GM23338 (cell line): ENCODE measurements around the gene SUSD3. TPM values are rescaled to one million over a fixed set of nuclear protein-coding genes. Genes with fewer than 3 reads are reported as not detected.

Source experiments
- ATAC-seq: fragments of 200-7000 bp; cut with Tn5 transposase; 3 replicates; pipeline ENCODE4 v1.9.1; 2020
- DNase-seq: peaks from one replicate; pipeline ENCODE4 v3.0.0-alpha.2; 2015; ENCODE audit warnings: low spot score
- H2AFZ ChIP-seq: fragments of 200-600 bp; sonication (generic); 2 replicates; pipeline ENCODE4 v1.8.0; 2016; ENCODE audit warnings: antibody characterized with exemption, mild to moderate bottlenecking, moderate library complexity
- H3F3A ChIP-seq: fragments of 200-600 bp; sonication (generic); replicated peaks from 2 replicates; pipeline ENCODE4 v1.8.0; 2017; ENCODE audit warnings: antibody characterized with exemption, mixed run types, low read depth
- H3K27ac ChIP-seq: fragments of 200-600 bp; sonication (generic); 2 replicates; pipeline ENCODE4 v1.6.1; 2016; ENCODE audit warnings: low read depth
- H3K27me3 ChIP-seq: fragments of 200-600 bp; sonication (generic); 2 replicates; pipeline ENCODE4 v1.8.0; 2016; ENCODE audit warnings: mild to moderate bottlenecking, mixed run types, moderate library complexity; ENCODE audit not compliant: insufficient read depth
- H3K36me3 ChIP-seq: fragments of 200-600 bp; sonication (generic); 2 replicates; pipeline ENCODE4 v1.8.0; 2016; ENCODE audit warnings: mild to moderate bottlenecking; ENCODE audit not compliant: insufficient read depth
- H3K4me1 ChIP-seq: fragments of 200-600 bp; sonication (generic); 2 replicates; pipeline ENCODE4 v1.8.0; 2016; ENCODE audit warnings: mild to moderate bottlenecking, moderate library complexity; ENCODE audit not compliant: insufficient read depth
- H3K4me2 ChIP-seq: fragments of 200-600 bp; sonication (generic); 2 replicates; pipeline ENCODE4 v1.7.1; 2017; ENCODE audit warnings: mixed run types
- H3K4me3 ChIP-seq: fragments of 200-600 bp; sonication (generic); 2 replicates; pipeline ENCODE4 v1.6.1; 2016; ENCODE audit warnings: mixed run types
- H3K79me2 ChIP-seq: fragments of 200-600 bp; sonication (generic); replicated peaks from 2 replicates; pipeline ENCODE4 v1.8.0; 2017; ENCODE audit warnings: mild to moderate bottlenecking; ENCODE audit not compliant: insufficient read depth
- H3K9me2 ChIP-seq: fragments of 200-600 bp; sonication (generic); 2 replicates; pipeline ENCODE4 v1.8.0; 2017; ENCODE audit not compliant: insufficient read depth
- H4K20me1 ChIP-seq: fragments of 200-600 bp; sonication (generic); replicated peaks from 2 replicates; pipeline ENCODE4 v1.8.0; 2017; ENCODE audit warnings: mild to moderate bottlenecking; ENCODE audit not compliant: insufficient read depth
- H3K27ac Mint-ChIP-seq: 2 replicates; pipeline ENCODE4 v1.8.0; 2020; ENCODE audit warnings: inconsistent platforms, mild to moderate bottlenecking, moderate library complexity, mixed read lengths
- H3K27me3 Mint-ChIP-seq: 3 replicates; pipeline ENCODE4 v1.8.0; 2022; ENCODE audit warnings: low read depth, mild to moderate bottlenecking, moderate library complexity, mixed read lengths, inconsistent platforms; ENCODE audit not compliant: insufficient read depth, poor library complexity
- H3K36me3 Mint-ChIP-seq: 3 replicates; pipeline ENCODE4 v1.8.0; 2021; ENCODE audit warnings: low read depth, mild to moderate bottlenecking, inconsistent platforms, moderate library complexity, mixed read lengths
- H3K4me1 Mint-ChIP-seq: 3 replicates; pipeline ENCODE4 v1.8.0; 2020; ENCODE audit warnings: mild to moderate bottlenecking, inconsistent platforms, mixed read lengths
- H3K4me3 Mint-ChIP-seq: 3 replicates; pipeline ENCODE4 v1.8.0; 2021; ENCODE audit warnings: moderate library complexity, mild to moderate bottlenecking, inconsistent platforms, mixed read lengths
- H3K9me3 Mint-ChIP-seq: 3 replicates; pipeline ENCODE4 v1.8.0; 2020; ENCODE audit warnings: moderate library complexity, mild to moderate bottlenecking, inconsistent platforms, mixed read lengths
- CREB1 ChIP-seq: fragments of 250-450 bp; sonication (Bioruptor Pico); IDR thresholded peaks from 2 replicates; pipeline ENCODE4 v1.5.0; 2020; ENCODE audit warnings: low read depth, mild to moderate bottlenecking, moderate library complexity
- CTCF ChIP-seq, 2 experiments: fragments of 200-600 bp in 1 of 2; sonication (generic) in 1 of 2; conservative IDR thresholded peaks; 2 replicates each; pipeline versions ENCODE4 v1.5.1 to v1.6.1; 2016 to 2017; ENCODE audit warnings: antibody characterized with exemption in 2 of 2, low read depth in 2 of 2, mild to moderate bottlenecking in 2 of 2, moderate library complexity in 1 of 2
- EZH2 ChIP-seq: fragments of 200-600 bp; sonication (generic); IDR thresholded peaks from one replicate; pipeline ENCODE4 v1.8.0; 2017; ENCODE audit warnings: antibody characterized with exemption, mild to moderate bottlenecking, low read depth; ENCODE audit not compliant: unreplicated experiment
- EZH2phosphoT487 ChIP-seq: fragments of 200-600 bp; sonication (generic); IDR thresholded peaks from one replicate; pipeline ENCODE4 v1.8.1; 2018; ENCODE audit warnings: antibody characterized with exemption; ENCODE audit not compliant: unreplicated experiment
- JUNB ChIP-seq: IDR thresholded peaks from one replicate; pipeline ENCODE4 v1.6.1; 2016; ENCODE audit warnings: antibody characterized with exemption; ENCODE audit not compliant: unreplicated experiment
- POLR2AphosphoS5 ChIP-seq: IDR thresholded peaks from 2 replicates; pipeline ENCODE4 v1.6.1; 2016; ENCODE audit warnings: antibody characterized with exemption, low read depth
- STAT1 ChIP-seq: IDR thresholded peaks from one replicate; pipeline ENCODE4 v1.6.1; 2016; ENCODE audit warnings: antibody characterized with exemption; ENCODE audit not compliant: unreplicated experiment
- ZNF462 ChIP-seq: fragments of 250-450 bp; sonication (Bioruptor Pico); IDR thresholded peaks from 2 replicates; pipeline ENCODE4 v1.5.0; 2020; ENCODE audit warnings: mild to moderate bottlenecking, moderate library complexity
- polyA plus RNA-seq: library from polyadenylated mRNA; unstranded; fragments of >200 nt; fragmentation: Nextera tagmentation; extraction: Ambion mirVana; gene quantifications from 2 replicates; pipeline ENCODE4 v1.2.1, GENCODE V29; 2016
- total RNA-seq: library from RNA; depleted of rRNA; stranded (reverse); fragments of >200 nt; shearing (Covaris generic); gene quantifications from 2 replicates; pipeline ENCODE4 v1.2.3, GENCODE V29; 2014

SUSD3 gene
- total and polyA plus RNA-seq, 2 experiments from 2014 or later = 6.9 to 20.1 TPM

GRCh38 chr9:93092251-93092991 lies 33.9 kb downstream of the SUSD3 start:
- 0 out of 2 replicates have a peak, but pooled peaks cover 8% of the 10 kb centered on the region for H3F3A ChIP-seq
- no peaks in the 10 kb centered on the region; the same call in 1 of the 2 replicates for H3K36me3 ChIP-seq
- H3K27me3 Mint-ChIP-seq = peaks cover 7% of the 10 kb centered on the region
- H3K4me2 ChIP-seq = no peak overlapping the region
- no peak for TF ChIP-seq EZH2phosphoT487
- no peak for TF ChIP-seq CTCF (conservative IDR thresholded peaks at IDR 0.05; ENCODE audit: low read depth in 2 of 2)
- no peak for TF ChIP-seq ZNF462 (CRISPR knock-in tag)
- no peak for TF ChIP-seq JUNB
- no peak for TF ChIP-seq CREB1 (CRISPR knock-in tag)
- no peak for TF ChIP-seq POLR2AphosphoS5
- TF ChIP-seq EZH2 = no peak
- no peak for TF ChIP-seq STAT1
- no peak overlapping the region for H3K27ac Mint-ChIP-seq
- H3K4me3 Mint-ChIP-seq = no peak overlapping the region
- no peaks in the 10 kb centered on the region for H4K20me1 ChIP-seq
- no peak overlapping the region for H2AFZ ChIP-seq
- H3K4me1 Mint-ChIP-seq = peaks cover 12% of the 10 kb centered on the region
- no peak overlapping the region for H3K4me3 ChIP-seq
- H3K79me2 ChIP-seq = no peaks in the 10 kb centered on the region
- H3K27me3 ChIP-seq = peaks cover 8% of the 10 kb centered on the region; the same call in 1 of the 2 replicates
- no peaks in the 10 kb centered on the region for H3K36me3 Mint-ChIP-seq
- ATAC-seq (no peak), DNase-seq (no peak)
- no peaks in the 10 kb centered on the region for H3K9me2 ChIP-seq
- no peaks in the 10 kb centered on the region; the same call in 2 of the 3 replicates for H3K9me3 Mint-ChIP-seq
- no peak overlapping the region for H3K27ac ChIP-seq
- 0 out of 2 replicates have a peak, but pooled peaks cover 3% of the 10 kb centered on the region for H3K4me1 ChIP-seq
